RWPE1 (cell line): ENCODE measurements around the gene LRRC74A.
"Not testable (repeated sequence)": the region's sequence is repeated elsewhere in the genome, so short reads cannot be mapped to it uniquely, and the experiment has no call there.

Experiments used
- CTCF ChIA-PET: fragments of 350-600 bp; sonication (Branson Sonifier 250); formaldehyde crosslinking; extraction: SDS; loops from one replicate; lab custom pipeline; 2021; lab: Yijun Ruan, JAX
- POLR2A ChIA-PET: fragments of 400-600 bp; formaldehyde crosslinking; extraction: SDS; loops from one replicate; lab custom pipeline; 2020; ENCODE audit warnings: antibody characterized with exemption; ENCODE audit not compliant: low non-redundant PET; lab: Yijun Ruan, JAX
- DNase-seq: peaks from one replicate; pipeline ENCODE4 v3.0.0; 2012; ENCODE audit warnings: low spot score
- H3K27ac ChIP-seq: fragments of 450-650 bp; 2 replicates; pipeline ENCODE4 v1.5.1; 2017
- CTCF ChIP-seq: fragments of 450-650 bp; conservative IDR thresholded peaks from 2 replicates; pipeline ENCODE4 v1.5.1; 2017; ENCODE audit warnings: low read depth, mild to moderate bottlenecking

LRRC74A gene

GRCh38 chr14:76909266-76909665, 83.1 kb downstream of the LRRC74A start:
- DNase-seq: no peak
- H3K27ac ChIP-seq: no peak overlapping the region
- ChIA-PET POLR2A (no interaction called here), CTCF (interaction anchor here (0.6 kb wide), 1 partner anchor 62 kb away, joined by 4 read pairs; no protein-coding TSS in a partner anchor)
- TF ChIP-seq CTCF: no peak

- ChIA-PET CTCF (interaction anchor here (0.9 kb wide), 1 partner anchor 35 kb away, joined by 3 read pairs; no protein-coding TSS in a partner anchor), POLR2A (no interaction called here)
- DNase-seq: no peak
- H3K27ac ChIP-seq: no peak overlapping the region
- TF ChIP-seq CTCF: no peak
Measured at GRCh38 chr14:76910371-76910890, 84.2 kb downstream of the LRRC74A start.

GRCh38 chr14:76911473-76911872, 85.3 kb downstream of the LRRC74A start:
- ChIA-PET POLR2A (no interaction called here), CTCF (interaction anchor here (3.5 kb wide), 2 partner anchors 36 to 158 kb away, joined by 30 to 38 read pairs; no protein-coding TSS in a partner anchor)

GRCh38 chr14:76914533-76915081, 88.4 kb downstream of the LRRC74A start:
- CTCF ChIA-PET: interaction anchor here (0.5 to 3.5 kb wide), 6 partner anchors 39 to 155 kb away, joined by 3 to 38 read pairs (median 16); no protein-coding TSS in a partner anchor
- peak; percentile 55 for DNase-seq
- peak overlapping the region; percentile 100 for H3K27ac ChIP-seq
- POLR2A ChIA-PET: not testable (repeated sequence)

More at GRCh38 chr14:76911473-76911872, 85.3 kb downstream of the LRRC74A start:
- no peak for TF ChIP-seq CTCF
- no peak overlapping the region for H3K27ac ChIP-seq
- no peak for DNase-seq

- peak overlapping the region; percentile 100 for H3K27ac ChIP-seq
- DNase-seq: no peak
- TF ChIP-seq CTCF: no peak
- CTCF ChIA-PET: interaction anchor here (0.6 to 3.5 kb wide), 4 partner anchors 21 to 143 kb away, joined by 3 to 20 read pairs (median 6); no protein-coding TSS in a partner anchor
- POLR2A ChIA-PET: interaction anchor here (0.7 kb wide), 1 partner anchor 37 kb away, joined by 3 read pairs; no protein-coding TSS in a partner anchor
Measured at GRCh38 chr14:76916040-76916715, 90.0 kb downstream of the LRRC74A start.

GRCh38 chr14:76917158-76917596, 91.0 kb downstream of the LRRC74A start:
- peak overlapping the region; percentile 100 for H3K27ac ChIP-seq
- DNase-seq: peak; percentile 72

More at GRCh38 chr14:76917158-76917596, 91.0 kb downstream of the LRRC74A start:
- TF ChIP-seq CTCF: peak; percentile 42
- ChIA-PET CTCF (interaction anchor here (0.5 to 3.5 kb wide), 6 partner anchors 40 to 154 kb away, joined by 3 to 20 read pairs (median 4); no protein-coding TSS in a partner anchor), POLR2A (no interaction called here)
